ENCODE data around the gene PDE3A.
"Not testable (repeated sequence)": the region's sequence is repeated elsewhere in the genome, so short reads cannot be mapped to it uniquely, and the experiment has no call there.

PDE3A gene

GRCh38 chr12:20602641-20603391 is 234.5 kb downstream of the PDE3A start:
- H3K4me1 Mint-ChIP-seq = no peaks in the 10 kb centered on the region
- no peaks in the 10 kb centered on the region for H3K36me3 Mint-ChIP-seq (ENCODE audit: low read depth)
- DNase-seq = no peak
- H3K9me3 Mint-ChIP-seq = no peaks in the 10 kb centered on the region
- no peak overlapping the region for H3K4me3 Mint-ChIP-seq
- no peaks in the 10 kb centered on the region for H3K27me3 Mint-ChIP-seq (ENCODE audit: low read depth, poor library complexity)
- no peak for TF ChIP-seq CTCF (IDR thresholded peaks at IDR 0.05)
- no peak overlapping the region for H3K27ac Mint-ChIP-seq

GRCh38 chr12:20604408-20605067 is 236.2 kb downstream of the PDE3A start:
- H3K27me3 Mint-ChIP-seq (ENCODE audit: low read depth, poor library complexity) = no peaks in the 10 kb centered on the region
- no peaks in the 10 kb centered on the region for H3K9me3 Mint-ChIP-seq
- no peak overlapping the region for H3K4me3 Mint-ChIP-seq
- no peaks in the 10 kb centered on the region for H3K36me3 Mint-ChIP-seq (ENCODE audit: low read depth)
- TF ChIP-seq CTCF (IDR thresholded peaks at IDR 0.05) = no peak
- H3K27ac Mint-ChIP-seq = no peak overlapping the region
- no peaks in the 10 kb centered on the region for H3K4me1 Mint-ChIP-seq
- no peak for DNase-seq

GRCh38 chr12:20615020-20615419 is 246.7 kb downstream of the PDE3A start:
- not testable (repeated sequence) for DNase-seq; H3K4me3 Mint-ChIP-seq; H3K9me3 Mint-ChIP-seq; H3K36me3 Mint-ChIP-seq (ENCODE audit: low read depth); H3K27me3 Mint-ChIP-seq (ENCODE audit: low read depth, poor library complexity); H3K27ac Mint-ChIP-seq; H3K4me1 Mint-ChIP-seq

GRCh38 chr12:20616093-20616492 is 247.8 kb downstream of the PDE3A start:
- Mint-ChIP-seq H3K27me3 (ENCODE audit: low read depth, poor library complexity) (peaks cover 6% of the 10 kb centered on the region), H3K36me3 (ENCODE audit: low read depth) (no peaks in the 10 kb centered on the region), H3K9me3 (no peaks in the 10 kb centered on the region)

GRCh38 chr12:20620261-20620660 is 251.9 kb downstream of the PDE3A start:
- TF ChIP-seq CTCF (IDR thresholded peaks at IDR 0.05) = no peak
- Mint-ChIP-seq H3K4me1 (peaks cover 9% of the 10 kb centered on the region), H3K36me3 (ENCODE audit: low read depth) (no peaks in the 10 kb centered on the region), H3K9me3 (no peaks in the 10 kb centered on the region), H3K27me3 (ENCODE audit: low read depth, poor library complexity) (peaks cover 3% of the 10 kb centered on the region), H3K27ac (no peak overlapping the region), H3K4me3 (no peak overlapping the region)
- no peak for DNase-seq

More at GRCh38 chr12:20616093-20616492, 247.8 kb downstream of the PDE3A start:
- no peak overlapping the region for H3K27ac Mint-ChIP-seq
- no peak for TF ChIP-seq CTCF (IDR thresholded peaks at IDR 0.05)
- peaks cover 4% of the 10 kb centered on the region for H3K4me1 Mint-ChIP-seq
- DNase-seq = no peak
- no peak overlapping the region for H3K4me3 Mint-ChIP-seq

- Mint-ChIP-seq H3K4me1 (peaks cover 25% of the 10 kb centered on the region), H3K27me3 (ENCODE audit: low read depth, poor library complexity) (peaks cover 6% of the 10 kb centered on the region), H3K27ac (no peak overlapping the region), H3K4me3 (no peak overlapping the region), H3K9me3 (no peaks in the 10 kb centered on the region), H3K36me3 (ENCODE audit: low read depth) (no peaks in the 10 kb centered on the region)
- DNase-seq = peak; percentile 19
- peak; percentile 54 for TF ChIP-seq CTCF (IDR thresholded peaks at IDR 0.05)
Measured at GRCh38 chr12:20624718-20625117, 256.4 kb downstream of the PDE3A start.
